PC-9 (cell line): ENCODE results near the gene ERC2.

Experiments used
- CTCF ChIP-seq: fragments of 200-600 bp; sonication (generic); conservative IDR thresholded peaks from 2 replicates; pipeline ENCODE4 v1.6.1; 2017; ENCODE audit warnings: mixed run types, antibody characterized with exemption, mild to moderate bottlenecking, moderate library complexity
- EZH2 ChIP-seq: fragments of 200-600 bp; sonication (generic); IDR thresholded peaks from 2 replicates; pipeline ENCODE4 v1.8.0; 2017; ENCODE audit warnings: antibody characterized with exemption, low read depth

GRCh38 chr3:55527361-55527760 lies 940.9 kb downstream of the ERC2 start:
- no peak for TF ChIP-seq EZH2
- no peak for TF ChIP-seq CTCF
